Activated naive CD8-positive, alpha-beta T cell treated with anti-CD3 and anti-CD28 coated beads for 36 hours (primary cell): ENCODE measurements around the gene ARHGDIG. TPM values are rescaled to one million over a fixed set of nuclear protein-coding genes. Genes with fewer than 3 reads are reported as not detected.
"Not testable (repeated sequence)": the region's sequence is repeated elsewhere in the genome, so short reads cannot be mapped to it uniquely, and the experiment has no call there.

Source experiments
- DNase-seq: peaks from one replicate; pipeline ENCODE4 v3.0.0; 2021
- H3K27ac Mint-ChIP-seq: one replicate; pipeline ENCODE4 v1.8.0; 2022; ENCODE audit warnings: mild to moderate bottlenecking, moderate library complexity, mixed read lengths
- H3K27me3 Mint-ChIP-seq: one replicate; pipeline ENCODE4 v1.8.0; 2022; ENCODE audit warnings: mild to moderate bottlenecking, mixed read lengths
- H3K36me3 Mint-ChIP-seq: one replicate; pipeline ENCODE4 v1.8.0; 2021; ENCODE audit warnings: mild to moderate bottlenecking, mixed read lengths
- H3K4me1 Mint-ChIP-seq: one replicate; pipeline ENCODE4 v1.8.0; 2021; ENCODE audit warnings: mixed read lengths
- H3K4me3 Mint-ChIP-seq: one replicate; pipeline ENCODE4 v1.8.0; 2022; ENCODE audit warnings: mild to moderate bottlenecking, moderate library complexity, mixed read lengths
- H3K9me3 Mint-ChIP-seq: one replicate; pipeline ENCODE4 v1.8.0; 2022; ENCODE audit warnings: mixed read lengths
- total RNA-seq, 2 experiments: library from RNA; stranded (reverse); gene quantifications; one replicate each; pipeline ENCODE4 v1.2.3, GENCODE V29; 2021

The ARHGDIG gene
- not detected for total RNA-seq

DNA sequence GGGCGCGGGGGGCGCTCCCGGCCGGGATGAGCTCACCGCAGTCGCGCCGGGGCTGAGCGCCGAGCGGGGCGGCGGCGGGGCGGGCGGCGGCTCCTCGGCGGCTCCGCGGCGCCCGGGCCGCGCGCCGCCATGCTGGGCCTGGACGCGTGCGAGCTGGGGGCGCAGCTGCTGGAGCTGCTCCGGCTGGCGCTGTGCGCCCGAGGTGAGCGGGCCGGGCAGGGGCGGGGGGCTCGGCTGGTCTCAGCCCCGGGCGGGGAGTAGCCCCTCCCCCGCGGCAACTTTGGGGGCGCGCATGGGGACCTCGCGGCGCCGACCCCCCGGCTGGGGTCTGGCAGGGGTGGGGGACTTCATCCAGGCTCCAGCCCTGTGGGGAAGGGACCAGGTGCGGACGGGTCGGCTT, at the start of gene ARHGDIG:
Gene ARHGDIG, plus strand, starts transcription at position 40 of the 400 bp plus-strand sequence. Its CDS starts 90 bp downstream, at position 130.
- Mint-ChIP-seq H3K27me3 (peaks cover 38% of the 10 kb centered on the region), H3K4me3 (no peak within 1 kb of the TSS), H3K4me1 (peaks cover 4% of the 10 kb centered on the region), H3K27ac (no peak within 1 kb of the TSS), H3K36me3 (no peaks in the 10 kb centered on the region), H3K9me3 (no peaks in the 10 kb centered on the region)
- no peak for DNase-seq

GRCh38 chr16:230949-231348, 49.4 kb upstream of the ARHGDIG start:
- no peak overlapping the region for H3K27ac Mint-ChIP-seq
- H3K4me3 Mint-ChIP-seq: no peak overlapping the region
- peaks cover 26% of the 10 kb centered on the region for H3K36me3 Mint-ChIP-seq
- H3K9me3 Mint-ChIP-seq: peaks cover 2% of the 10 kb centered on the region
- peaks cover 35% of the 10 kb centered on the region for H3K4me1 Mint-ChIP-seq
- DNase-seq: no peak
- no peaks in the 10 kb centered on the region for H3K27me3 Mint-ChIP-seq

DNA sequence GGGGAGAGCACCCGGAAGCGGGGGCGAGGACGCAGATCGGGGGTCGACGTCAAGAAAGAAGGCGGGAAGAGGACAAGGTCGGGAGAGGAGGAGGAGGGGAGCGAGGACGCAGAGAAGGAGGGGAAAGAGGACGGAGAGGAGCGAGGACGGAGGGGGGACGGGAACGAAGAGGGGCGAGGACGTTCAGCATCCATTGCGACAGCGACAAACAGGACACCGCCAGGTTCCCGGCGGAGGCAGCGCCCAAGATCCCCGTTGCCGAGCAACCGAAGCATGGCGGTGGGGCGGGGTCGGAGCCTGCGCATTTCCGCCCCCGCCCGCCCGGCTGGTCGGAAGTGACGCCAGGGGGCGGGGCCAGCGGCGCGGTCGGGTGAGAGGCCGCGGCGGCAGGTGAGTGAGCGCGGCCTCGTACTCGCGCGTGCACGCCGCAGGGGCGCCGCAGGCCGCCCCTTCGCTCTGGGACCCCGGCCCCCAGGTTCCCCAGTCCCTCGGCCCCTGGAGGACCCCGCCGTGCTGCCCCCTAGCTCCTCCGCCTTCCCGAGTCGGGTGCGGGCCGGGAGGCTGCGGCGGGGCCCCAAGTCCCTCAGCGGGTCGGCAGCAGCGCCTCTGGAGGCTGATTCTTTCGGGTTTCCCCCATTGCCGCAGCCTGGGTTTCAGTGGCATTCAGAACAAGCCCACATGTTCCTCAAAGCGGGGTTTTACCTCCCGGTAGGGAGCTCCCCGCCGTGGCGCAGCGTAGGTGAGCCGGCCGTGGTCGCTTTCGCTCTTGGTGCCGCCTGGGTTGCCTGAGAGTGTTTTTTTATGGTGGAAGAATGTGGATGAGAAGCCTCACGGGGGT, 45.7 kb upstream of the ARHGDIG start, which contains the start of gene FAM234A:
Gene FAM234A, plus strand, starts transcription at position 354 of the 838 bp plus-strand sequence. CDS start 19,593 bp downstream, outside the sequence.
- Mint-ChIP-seq H3K27me3 (no peaks in the 10 kb centered on the region), H3K36me3 (peaks cover 10% of the 10 kb centered on the region), H3K27ac (peak within 1 kb of the TSS; percentile 98), H3K9me3 (peaks cover 2% of the 10 kb centered on the region), H3K4me3 (peak within 1 kb of the TSS; percentile 96), H3K4me1 (peaks cover 18% of the 10 kb centered on the region)
- DNase-seq: peak; percentile 97

GRCh38 chr16:239948-240277, 40.5 kb upstream of the ARHGDIG start:
- DNase-seq: no peak
- no peak overlapping the region for H3K27ac Mint-ChIP-seq
- H3K9me3 Mint-ChIP-seq: peaks cover 2% of the 10 kb centered on the region
- no peak overlapping the region for H3K4me3 Mint-ChIP-seq
- no peaks in the 10 kb centered on the region for H3K27me3 Mint-ChIP-seq
- H3K36me3 Mint-ChIP-seq: peaks cover 10% of the 10 kb centered on the region
- H3K4me1 Mint-ChIP-seq: peaks cover 33% of the 10 kb centered on the region

- Mint-ChIP-seq H3K9me3 (peaks cover under 1% of the 10 kb centered on the region), H3K4me3 (no peak overlapping the region), H3K4me1 (peaks cover 31% of the 10 kb centered on the region), H3K27ac (no peak overlapping the region), H3K36me3 (peaks cover 9% of the 10 kb centered on the region), H3K27me3 (no peaks in the 10 kb centered on the region)
- no peak for DNase-seq
Measured at GRCh38 chr16:240559-240958, 39.8 kb upstream of the ARHGDIG start.

DNA sequence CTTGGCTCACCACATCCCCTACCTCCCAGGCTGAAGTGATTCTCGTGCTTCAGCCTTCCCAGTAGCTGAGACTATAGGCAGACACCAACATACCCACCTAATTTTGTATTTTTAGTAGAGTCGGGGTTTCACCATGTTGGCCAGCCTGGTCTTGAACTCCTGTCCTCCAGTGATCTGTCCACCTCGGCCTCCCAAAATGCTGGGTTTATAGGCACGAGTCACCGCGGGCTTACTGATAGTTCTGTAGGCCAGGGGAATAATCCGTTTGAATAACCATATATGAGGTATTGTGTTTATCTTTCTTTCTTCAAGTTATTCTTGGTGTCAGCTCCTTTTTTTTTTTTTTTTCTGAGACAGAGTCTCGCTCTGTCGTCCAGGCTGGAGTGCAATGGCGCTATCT, 38.1 kb upstream of the ARHGDIG start:
- Mint-ChIP-seq H3K9me3 (no peaks in the 10 kb centered on the region), H3K4me3 (no peak overlapping the region), H3K27ac (no peak overlapping the region), H3K4me1 (peaks cover 26% of the 10 kb centered on the region), H3K36me3 (peaks cover 4% of the 10 kb centered on the region), H3K27me3 (no peaks in the 10 kb centered on the region)
- no peak for DNase-seq

GRCh38 chr16:243348-243747, 37.0 kb upstream of the ARHGDIG start:
- H3K4me3 Mint-ChIP-seq: no peak overlapping the region
- DNase-seq: no peak
- H3K27me3 Mint-ChIP-seq: no peaks in the 10 kb centered on the region
- no peaks in the 10 kb centered on the region for H3K36me3 Mint-ChIP-seq
- no peak overlapping the region for H3K27ac Mint-ChIP-seq
- peaks cover 21% of the 10 kb centered on the region for H3K4me1 Mint-ChIP-seq
- H3K9me3 Mint-ChIP-seq: no peaks in the 10 kb centered on the region

- H3K36me3 Mint-ChIP-seq: no peaks in the 10 kb centered on the region
- peaks cover 16% of the 10 kb centered on the region for H3K4me1 Mint-ChIP-seq
- H3K27ac Mint-ChIP-seq: no peak overlapping the region
- no peak for DNase-seq
- H3K4me3 Mint-ChIP-seq: no peak overlapping the region
- no peaks in the 10 kb centered on the region for H3K27me3 Mint-ChIP-seq
- H3K9me3 Mint-ChIP-seq: no peaks in the 10 kb centered on the region
Measured at GRCh38 chr16:245105-245504, 35.3 kb upstream of the ARHGDIG start.

DNA sequence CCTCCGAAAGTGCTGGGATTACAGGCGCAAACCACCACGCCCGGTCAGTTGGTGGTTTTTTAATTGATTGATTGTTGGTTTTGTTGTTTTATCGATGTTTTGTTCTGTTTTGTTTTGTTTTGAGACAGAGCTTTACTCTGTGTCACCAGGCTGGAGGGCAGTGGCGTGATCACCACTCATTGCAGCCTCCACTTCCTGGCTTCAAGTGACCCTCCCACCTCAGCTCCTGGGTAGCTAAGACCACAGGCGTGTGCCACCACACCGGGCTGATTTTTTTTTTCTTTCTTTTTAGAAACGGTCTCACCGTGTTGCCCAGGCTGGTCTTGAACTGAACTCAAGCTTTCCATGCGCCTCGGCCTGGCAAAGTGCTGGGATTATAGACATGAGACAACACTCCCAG, 33.4 kb upstream of the ARHGDIG start:
- Mint-ChIP-seq H3K4me1 (peaks cover 9% of the 10 kb centered on the region), H3K9me3 (no peaks in the 10 kb centered on the region), H3K27ac (no peak overlapping the region), H3K27me3 (no peaks in the 10 kb centered on the region), H3K36me3 (peaks cover 2% of the 10 kb centered on the region), H3K4me3 (no peak overlapping the region)
- no peak for DNase-seq

- Mint-ChIP-seq H3K27me3 (no peaks in the 10 kb centered on the region), H3K36me3 (peaks cover 4% of the 10 kb centered on the region), H3K4me1 (peaks cover 25% of the 10 kb centered on the region), H3K4me3 (no peak overlapping the region), H3K27ac (no peak overlapping the region), H3K9me3 (no peaks in the 10 kb centered on the region)
- DNase-seq: no peak
Measured at GRCh38 chr16:249431-249830, 31.0 kb upstream of the ARHGDIG start.

- peak overlapping the region; percentile 71 for H3K4me3 Mint-ChIP-seq
- peaks cover 13% of the 10 kb centered on the region for H3K36me3 Mint-ChIP-seq
- no peaks in the 10 kb centered on the region for H3K9me3 Mint-ChIP-seq
- DNase-seq: peak; percentile 58
- no peaks in the 10 kb centered on the region for H3K27me3 Mint-ChIP-seq
- H3K4me1 Mint-ChIP-seq: peaks cover 25% of the 10 kb centered on the region
- H3K27ac Mint-ChIP-seq: peak overlapping the region; percentile 86
Measured at GRCh38 chr16:252366-253337, 27.7 kb upstream of the ARHGDIG start.

GRCh38 chr16:253833-254232, 26.6 kb upstream of the ARHGDIG start:
- peak overlapping the region; percentile 38 for H3K27ac Mint-ChIP-seq
- H3K9me3 Mint-ChIP-seq: no peaks in the 10 kb centered on the region
- peaks cover 25% of the 10 kb centered on the region for H3K4me1 Mint-ChIP-seq
- H3K27me3 Mint-ChIP-seq: no peaks in the 10 kb centered on the region
- DNase-seq: no peak
- H3K36me3 Mint-ChIP-seq: peaks cover 15% of the 10 kb centered on the region
- H3K4me3 Mint-ChIP-seq: no peak overlapping the region

- no peak overlapping the region for H3K27ac Mint-ChIP-seq
- H3K27me3 Mint-ChIP-seq: no peaks in the 10 kb centered on the region
- H3K4me1 Mint-ChIP-seq: peaks cover 29% of the 10 kb centered on the region
- no peaks in the 10 kb centered on the region for H3K9me3 Mint-ChIP-seq
- H3K4me3 Mint-ChIP-seq: no peak overlapping the region
- H3K36me3 Mint-ChIP-seq: peaks cover 15% of the 10 kb centered on the region
- no peak for DNase-seq
Measured at GRCh38 chr16:254461-254860, 25.9 kb upstream of the ARHGDIG start.

GRCh38 chr16:255183-255582, 25.2 kb upstream of the ARHGDIG start:
- H3K4me3 Mint-ChIP-seq: no peak overlapping the region
- no peak for DNase-seq
- H3K27ac Mint-ChIP-seq: no peak overlapping the region
- H3K27me3 Mint-ChIP-seq: no peaks in the 10 kb centered on the region
- peaks cover 15% of the 10 kb centered on the region for H3K36me3 Mint-ChIP-seq
- H3K4me1 Mint-ChIP-seq: peaks cover 28% of the 10 kb centered on the region
- no peaks in the 10 kb centered on the region for H3K9me3 Mint-ChIP-seq

DNA sequence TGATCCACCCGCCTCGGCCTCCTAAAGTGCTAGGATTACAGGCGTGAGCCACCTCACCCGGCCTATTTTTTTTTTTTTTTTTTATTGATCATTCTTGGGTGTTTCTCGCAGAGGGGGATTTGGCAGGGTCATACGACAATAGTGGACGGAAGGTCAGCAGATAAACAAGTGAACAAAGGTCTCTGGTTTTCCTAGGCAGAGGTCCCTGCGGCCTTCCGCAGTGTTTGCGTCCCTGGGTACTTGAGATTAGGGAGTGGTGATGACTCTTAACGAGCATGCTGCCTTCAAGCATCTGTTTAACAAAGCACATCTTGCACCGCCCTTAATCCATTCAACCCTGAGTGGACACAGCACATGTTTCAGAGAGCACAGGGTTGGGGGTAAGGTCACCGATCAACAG, 22.3 kb upstream of the ARHGDIG start:
- H3K27ac Mint-ChIP-seq, H3K4me3 Mint-ChIP-seq, DNase-seq, H3K9me3 Mint-ChIP-seq, H3K27me3 Mint-ChIP-seq: not testable (repeated sequence)
- H3K4me1 Mint-ChIP-seq: peaks cover 14% of the 10 kb centered on the region
- H3K36me3 Mint-ChIP-seq: peaks cover 14% of the 10 kb centered on the region
